Neural progenitor cell (in vitro differentiated cells): ENCODE results near the gene MAGI2.

Source experiments
- EZH2 ChIP-seq: fragments of 200-600 bp; sonication (generic); IDR thresholded peaks from 2 replicates; pipeline ENCODE4 v1.6.1; 2017; ENCODE audit warnings: antibody characterized with exemption, mild to moderate bottlenecking, moderate library complexity
- TF ChIP-seq, protein P1 (sequence below): fragments of 200-600 bp; sonication (generic); IDR thresholded peaks from 2 replicates; pipeline ENCODE4 v1.5.1; 2017; ENCODE audit warnings: antibody characterized with exemption, mild to moderate bottlenecking

DNA sequence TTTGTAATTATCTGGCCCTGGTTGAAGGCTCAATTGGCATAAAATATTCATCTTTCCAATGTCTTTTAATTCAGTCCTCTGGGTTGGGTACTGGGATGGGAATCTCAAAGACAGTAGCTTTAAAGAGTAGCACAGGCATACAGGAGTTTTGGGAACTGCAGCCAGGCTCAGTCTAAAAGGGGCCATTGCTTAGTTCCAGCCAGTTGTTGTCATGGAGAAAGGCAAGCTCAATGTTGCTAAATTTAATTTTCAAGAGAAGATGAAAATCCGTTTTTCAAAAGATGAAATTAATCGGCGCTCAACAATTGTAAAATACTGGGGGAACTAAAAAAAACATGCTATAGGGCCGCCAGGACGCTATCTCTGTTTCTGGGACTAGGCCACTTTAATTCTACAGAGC lies 1279.8 kb downstream of the MAGI2 start:
- TF ChIP-seq, protein P1, sequence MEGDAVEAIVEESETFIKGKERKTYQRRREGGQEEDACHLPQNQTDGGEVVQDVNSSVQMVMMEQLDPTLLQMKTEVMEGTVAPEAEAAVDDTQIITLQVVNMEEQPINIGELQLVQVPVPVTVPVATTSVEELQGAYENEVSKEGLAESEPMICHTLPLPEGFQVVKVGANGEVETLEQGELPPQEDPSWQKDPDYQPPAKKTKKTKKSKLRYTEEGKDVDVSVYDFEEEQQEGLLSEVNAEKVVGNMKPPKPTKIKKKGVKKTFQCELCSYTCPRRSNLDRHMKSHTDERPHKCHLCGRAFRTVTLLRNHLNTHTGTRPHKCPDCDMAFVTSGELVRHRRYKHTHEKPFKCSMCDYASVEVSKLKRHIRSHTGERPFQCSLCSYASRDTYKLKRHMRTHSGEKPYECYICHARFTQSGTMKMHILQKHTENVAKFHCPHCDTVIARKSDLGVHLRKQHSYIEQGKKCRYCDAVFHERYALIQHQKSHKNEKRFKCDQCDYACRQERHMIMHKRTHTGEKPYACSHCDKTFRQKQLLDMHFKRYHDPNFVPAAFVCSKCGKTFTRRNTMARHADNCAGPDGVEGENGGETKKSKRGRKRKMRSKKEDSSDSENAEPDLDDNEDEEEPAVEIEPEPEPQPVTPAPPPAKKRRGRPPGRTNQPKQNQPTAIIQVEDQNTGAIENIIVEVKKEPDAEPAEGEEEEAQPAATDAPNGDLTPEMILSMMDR = no peak
- no peak for TF ChIP-seq EZH2
